SJCRH30 (cell line): ENCODE data around the gene MCAM. TPM values are rescaled to one million over a fixed set of nuclear protein-coding genes. Genes with fewer than 3 reads are reported as not detected.
A peak's percentile ranks its signal among the peaks of the same experiment; 100 is the strongest.

Source experiments
- DNase-seq, 2 experiments: peaks; one replicate each; pipeline ENCODE4 v3.0.0-alpha.2; 2015 to 2020
- H3K27ac ChIP-seq: fragments of 250-450 bp; sonication (Bioruptor Pico); 2 replicates; pipeline ENCODE4 v1.5.1; 2020; ENCODE audit warnings: mild to moderate bottlenecking, moderate library complexity
- H3K27me3 ChIP-seq: fragments of 250-450 bp; sonication (Bioruptor Pico); 2 replicates; pipeline ENCODE4 v1.5.1; 2020; ENCODE audit warnings: mild to moderate bottlenecking, moderate library complexity
- H3K36me3 ChIP-seq: fragments of 250-450 bp; sonication (Bioruptor Pico); 2 replicates; pipeline ENCODE4 v1.5.1; 2020; ENCODE audit warnings: mild to moderate bottlenecking, moderate library complexity
- H3K4me1 ChIP-seq: fragments of 250-450 bp; sonication (Bioruptor Pico); 2 replicates; pipeline ENCODE4 v1.5.1; 2020; ENCODE audit warnings: mild to moderate bottlenecking, moderate library complexity
- H3K4me3 ChIP-seq: fragments of 250-450 bp; sonication (Bioruptor Pico); 2 replicates; pipeline ENCODE4 v1.5.1; 2020; ENCODE audit warnings: mild to moderate bottlenecking, moderate library complexity
- H3K9me3 ChIP-seq: fragments of 250-450 bp; sonication (Bioruptor Pico); replicated peaks from 2 replicates; pipeline ENCODE4 v1.5.1; 2020; ENCODE audit warnings: mild to moderate bottlenecking, moderate library complexity
- total RNA-seq: library from RNA; depleted of rRNA; stranded (reverse); fragments of >200 nt; shearing (Covaris generic); gene quantifications from 2 replicates; pipeline ENCODE4 v1.2.3, GENCODE V29; 2014

Gene MCAM
- total RNA-seq, 1 experiment from 2014 or later: 30.2 TPM

GRCh38 chr11:119315131-119316015, 1.6 kb downstream of the MCAM start:
- H3K4me1 ChIP-seq: peaks cover 9% of the 10 kb centered on the region; the same call in 1 of the 2 replicates
- H3K4me3 ChIP-seq: peak overlapping the region; percentile 87
- H3K36me3 ChIP-seq: peaks cover 2% of the 10 kb centered on the region; the same call in 1 of the 2 replicates
- peak overlapping the region; percentile 80 for H3K27ac ChIP-seq
- DNase-seq: peak; percentile 55 to 68
- no peaks in the 10 kb centered on the region for H3K9me3 ChIP-seq
- no peaks in the 10 kb centered on the region for H3K27me3 ChIP-seq

- Histone ChIP-seq H3K4me3 (peak overlapping the region; percentile 87; the same call in 1 of the 2 replicates), H3K9me3 (no peaks in the 10 kb centered on the region), H3K36me3 (peaks cover 2% of the 10 kb centered on the region; the same call in 1 of the 2 replicates), H3K27me3 (no peaks in the 10 kb centered on the region), H3K27ac (peak overlapping the region; percentile 80), H3K4me1 (peaks cover 9% of the 10 kb centered on the region; the same call in 1 of the 2 replicates)
- DNase-seq: no peak
These were observed 2.2 kb downstream of the MCAM start for GRCh38 chr11:119314726-119315125.

- no peak for DNase-seq
- no peaks in the 10 kb centered on the region for H3K27me3 ChIP-seq
- no peaks in the 10 kb centered on the region for H3K9me3 ChIP-seq
- no peaks in the 10 kb centered on the region for H3K4me1 ChIP-seq
- no peak overlapping the region for H3K4me3 ChIP-seq
- H3K36me3 ChIP-seq: peaks cover 2% of the 10 kb centered on the region; the same call in 1 of the 2 replicates
- H3K27ac ChIP-seq: no peak overlapping the region
These were observed 6.3 kb downstream of the MCAM start for GRCh38 chr11:119310682-119311052.

- DNase-seq: no peak
- Histone ChIP-seq H3K9me3 (no peaks in the 10 kb centered on the region), H3K27ac (no peak overlapping the region), H3K36me3 (peaks cover 2% of the 10 kb centered on the region; the same call in 1 of the 2 replicates), H3K4me1 (no peaks in the 10 kb centered on the region), H3K27me3 (no peaks in the 10 kb centered on the region), H3K4me3 (no peak overlapping the region)
These were observed 6.8 kb downstream of the MCAM start for GRCh38 chr11:119309953-119310681.

GRCh38 chr11:119309411-119309810, 7.5 kb downstream of the MCAM start:
- no peak overlapping the region for H3K4me3 ChIP-seq
- DNase-seq: no peak
- no peak overlapping the region for H3K27ac ChIP-seq
- H3K9me3 ChIP-seq: no peaks in the 10 kb centered on the region
- H3K36me3 ChIP-seq: peaks cover 2% of the 10 kb centered on the region; the same call in 1 of the 2 replicates
- H3K4me1 ChIP-seq: no peaks in the 10 kb centered on the region
- H3K27me3 ChIP-seq: no peaks in the 10 kb centered on the region

GRCh38 chr11:119307974-119308373, 9.0 kb downstream of the MCAM start:
- Histone ChIP-seq H3K27ac (no peak overlapping the region), H3K4me3 (no peak overlapping the region), H3K36me3 (0 out of 2 replicates have a peak, but pooled peaks cover 2% of the 10 kb centered on the region), H3K9me3 (no peaks in the 10 kb centered on the region), H3K4me1 (no peaks in the 10 kb centered on the region), H3K27me3 (no peaks in the 10 kb centered on the region)
- DNase-seq: no peak

- no peak for DNase-seq
- no peaks in the 10 kb centered on the region for H3K4me1 ChIP-seq
- no peaks in the 10 kb centered on the region for H3K27me3 ChIP-seq
- 0 out of 2 replicates have a peak, but pooled peaks cover 2% of the 10 kb centered on the region for H3K36me3 ChIP-seq
- no peak overlapping the region for H3K27ac ChIP-seq
- H3K4me3 ChIP-seq: no peak overlapping the region
- H3K9me3 ChIP-seq: no peaks in the 10 kb centered on the region
These were observed 9.7 kb downstream of the MCAM start for GRCh38 chr11:119307219-119307618.

- DNase-seq: no peak
- no peaks in the 10 kb centered on the region for H3K9me3 ChIP-seq
- H3K27me3 ChIP-seq: no peaks in the 10 kb centered on the region
- H3K36me3 ChIP-seq: 0 out of 2 replicates have a peak, but pooled peaks cover 2% of the 10 kb centered on the region
- H3K4me1 ChIP-seq: no peaks in the 10 kb centered on the region
- H3K4me3 ChIP-seq: no peak overlapping the region
- H3K27ac ChIP-seq: no peak overlapping the region
These were observed 10.5 kb downstream of the MCAM start for GRCh38 chr11:119306373-119306890.

GRCh38 chr11:119305556-119306372, 11.2 kb downstream of the MCAM start:
- Histone ChIP-seq H3K36me3 (no peaks in the 10 kb centered on the region), H3K27me3 (no peaks in the 10 kb centered on the region), H3K4me1 (no peaks in the 10 kb centered on the region), H3K9me3 (no peaks in the 10 kb centered on the region), H3K4me3 (no peak overlapping the region), H3K27ac (no peak overlapping the region)
- DNase-seq: no peak

GRCh38 chr11:119303227-119303718, 13.7 kb downstream of the MCAM start:
- H3K27me3 ChIP-seq: no peaks in the 10 kb centered on the region
- H3K4me1 ChIP-seq: no peaks in the 10 kb centered on the region
- no peaks in the 10 kb centered on the region; the same call in 1 of the 2 replicates for H3K36me3 ChIP-seq
- H3K9me3 ChIP-seq: no peaks in the 10 kb centered on the region
- H3K4me3 ChIP-seq: no peak overlapping the region
- no peak for DNase-seq
- H3K27ac ChIP-seq: no peak overlapping the region

GRCh38 chr11:119300198-119300964, 16.5 kb downstream of the MCAM start:
- H3K4me3 ChIP-seq: no peak overlapping the region
- no peaks in the 10 kb centered on the region; the same call in 1 of the 2 replicates for H3K36me3 ChIP-seq
- DNase-seq: no peak
- no peak overlapping the region for H3K27ac ChIP-seq
- H3K9me3 ChIP-seq: no peaks in the 10 kb centered on the region
- H3K4me1 ChIP-seq: no peaks in the 10 kb centered on the region
- no peaks in the 10 kb centered on the region for H3K27me3 ChIP-seq

- Histone ChIP-seq H3K4me1 (no peaks in the 10 kb centered on the region), H3K36me3 (no peaks in the 10 kb centered on the region; the same call in 1 of the 2 replicates), H3K27me3 (no peaks in the 10 kb centered on the region), H3K9me3 (no peaks in the 10 kb centered on the region), H3K27ac (no peak overlapping the region), H3K4me3 (no peak overlapping the region)
- DNase-seq: no peak
These were observed 17.5 kb downstream of the MCAM start for GRCh38 chr11:119299416-119299815.

GRCh38 chr11:119298726-119299125, 18.2 kb downstream of the MCAM start:
- no peaks in the 10 kb centered on the region for H3K27me3 ChIP-seq
- no peak for DNase-seq
- H3K4me3 ChIP-seq: no peak overlapping the region
- H3K36me3 ChIP-seq: no peaks in the 10 kb centered on the region; the same call in 1 of the 2 replicates
- H3K9me3 ChIP-seq: no peaks in the 10 kb centered on the region
- H3K4me1 ChIP-seq: no peaks in the 10 kb centered on the region
- H3K27ac ChIP-seq: no peak overlapping the region
